HFFc6 (cell line): ENCODE data around the gene TRAFD1. TPM values are rescaled to one million over a fixed set of nuclear protein-coding genes. Genes with fewer than 3 reads are reported as not detected.

Experiments used
- DNase-seq: peaks from one replicate; pipeline ENCODE4 v3.0.0-alpha.2; 2018
- H3K27ac Mint-ChIP-seq: 2 replicates; pipeline ENCODE4 v1.8.0; 2020; ENCODE audit warnings: mild to moderate bottlenecking, mixed read lengths
- H3K27me3 Mint-ChIP-seq: 2 replicates; pipeline ENCODE4 v1.8.0; 2021; ENCODE audit warnings: mild to moderate bottlenecking, moderate library complexity, mixed read lengths; ENCODE audit not compliant: insufficient read depth
- H3K36me3 Mint-ChIP-seq: 2 replicates; pipeline ENCODE4 v1.8.0; 2021; ENCODE audit warnings: low read depth, mixed read lengths
- H3K4me1 Mint-ChIP-seq: 2 replicates; pipeline ENCODE4 v1.8.0; 2020; ENCODE audit warnings: low read depth, mixed read lengths
- H3K4me3 Mint-ChIP-seq: 2 replicates; pipeline ENCODE4 v1.8.0; 2020; ENCODE audit warnings: mild to moderate bottlenecking, moderate library complexity, mixed read lengths
- H3K9me3 Mint-ChIP-seq: 2 replicates; pipeline ENCODE4 v1.8.0; 2020; ENCODE audit warnings: mild to moderate bottlenecking, mixed read lengths
- microRNA-seq: library from miRNA; unstranded; fragments of <30 nt; microRNA quantifications from one replicate; pipeline ENCODE4, GENCODE V29; 2019
- total RNA-seq, 6 experiments: library from RNA; stranded (reverse); fragmentation: NEBNext Ultra II Directional; extraction: Animal tissue kit (Norgen Biotek cat#: 25700); gene quantifications; 2 replicates in 1 of 6; 3 replicates in 5 of 6; pipeline ENCODE4 v1.2.3, GENCODE V29; 2021
- TF ChIP-seq, protein P1 (sequence below): fragments of 200-600 bp; sonication (generic); IDR thresholded peaks from 2 replicates; pipeline ENCODE4 v1.5.0; 2021; ENCODE audit warnings: antibody characterized with exemption, mild to moderate bottlenecking

Gene TRAFD1
- total RNA-seq, 6 experiments from 2014 or later = 22.8 to 25.1 (median 24.0) TPM

- TF ChIP-seq, protein P1, sequence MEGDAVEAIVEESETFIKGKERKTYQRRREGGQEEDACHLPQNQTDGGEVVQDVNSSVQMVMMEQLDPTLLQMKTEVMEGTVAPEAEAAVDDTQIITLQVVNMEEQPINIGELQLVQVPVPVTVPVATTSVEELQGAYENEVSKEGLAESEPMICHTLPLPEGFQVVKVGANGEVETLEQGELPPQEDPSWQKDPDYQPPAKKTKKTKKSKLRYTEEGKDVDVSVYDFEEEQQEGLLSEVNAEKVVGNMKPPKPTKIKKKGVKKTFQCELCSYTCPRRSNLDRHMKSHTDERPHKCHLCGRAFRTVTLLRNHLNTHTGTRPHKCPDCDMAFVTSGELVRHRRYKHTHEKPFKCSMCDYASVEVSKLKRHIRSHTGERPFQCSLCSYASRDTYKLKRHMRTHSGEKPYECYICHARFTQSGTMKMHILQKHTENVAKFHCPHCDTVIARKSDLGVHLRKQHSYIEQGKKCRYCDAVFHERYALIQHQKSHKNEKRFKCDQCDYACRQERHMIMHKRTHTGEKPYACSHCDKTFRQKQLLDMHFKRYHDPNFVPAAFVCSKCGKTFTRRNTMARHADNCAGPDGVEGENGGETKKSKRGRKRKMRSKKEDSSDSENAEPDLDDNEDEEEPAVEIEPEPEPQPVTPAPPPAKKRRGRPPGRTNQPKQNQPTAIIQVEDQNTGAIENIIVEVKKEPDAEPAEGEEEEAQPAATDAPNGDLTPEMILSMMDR = no peak
- Mint-ChIP-seq H3K27ac (no peak overlapping the region), H3K4me1 (no peaks in the 10 kb centered on the region), H3K4me3 (no peak overlapping the region), H3K27me3 (peaks cover 3% of the 10 kb centered on the region; the same call in 1 of the 2 replicates), H3K36me3 (peaks cover 16% of the 10 kb centered on the region), H3K9me3 (no peaks in the 10 kb centered on the region)
- DNase-seq = no peak
These were observed 71.0 kb downstream of the TRAFD1 start for GRCh38 chr12:112196196-112196875.

GRCh38 chr12:112198120-112198733 is 72.9 kb downstream of the TRAFD1 start:
- TF ChIP-seq, protein P1 = peak; percentile 82
- peak; percentile 23 for DNase-seq
- peaks cover 3% of the 10 kb centered on the region; the same call in 1 of the 2 replicates for H3K27me3 Mint-ChIP-seq
- peaks cover 10% of the 10 kb centered on the region for H3K36me3 Mint-ChIP-seq
- no peak overlapping the region for H3K4me3 Mint-ChIP-seq
- no peaks in the 10 kb centered on the region for H3K9me3 Mint-ChIP-seq
- no peak overlapping the region for H3K27ac Mint-ChIP-seq
- no peaks in the 10 kb centered on the region for H3K4me1 Mint-ChIP-seq

DNA sequence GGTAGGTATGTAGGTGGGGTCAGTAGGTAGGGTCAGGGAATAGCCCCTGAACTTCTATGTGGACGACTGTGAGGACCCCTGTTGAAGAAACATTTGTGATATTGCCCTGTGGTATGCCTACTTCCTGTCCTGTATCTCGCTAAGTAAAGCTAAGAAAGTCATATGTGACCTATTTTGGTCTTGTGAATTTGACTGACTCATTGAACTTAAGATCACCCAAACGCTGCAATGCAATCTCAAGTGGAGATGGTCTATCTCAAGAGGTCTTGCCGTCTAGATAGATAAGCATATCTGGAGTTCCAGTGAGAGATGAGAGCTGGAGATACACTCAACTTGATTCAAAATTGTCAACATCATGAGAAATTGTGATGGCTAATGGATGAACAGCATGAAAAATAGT is 73.8 kb downstream of the TRAFD1 start:
- Mint-ChIP-seq H3K9me3 (no peaks in the 10 kb centered on the region), H3K4me3 (no peak overlapping the region), H3K27ac (no peak overlapping the region), H3K36me3 (peaks cover 10% of the 10 kb centered on the region), H3K27me3 (peaks cover 3% of the 10 kb centered on the region; the same call in 1 of the 2 replicates), H3K4me1 (no peaks in the 10 kb centered on the region)
- DNase-seq = no peak
- TF ChIP-seq, protein P1 = no peak

Small RNA genes lying within 50 kb of the gene (microRNA-seq; reads per million reads assigned to microRNA genes)
- gene MIR6861 = not detected

Other genes starting within 250 kb of the TRAFD1 start
- gene TMEM116, start 112.4 kb upstream of the TRAFD1 start, total RNA-seq = 1 to 10 TPM; 3.9 to 5.5 (median 4.8) TPM
- gene ERP29, start 112.1 kb upstream of the TRAFD1 start, total RNA-seq = 10 to 100 TPM; 84.2 to 94.7 (median 88.4) TPM
- 10 to 100 TPM; 21.2 to 26.8 (median 23.8) TPM for gene NAA25, start 16.8 kb upstream of the TRAFD1 start, total RNA-seq